22Rv1 (cell line): ENCODE results near the gene BAX.

ENCODE experiments used
- H3K27ac ChIP-seq: fragments of 450-650 bp; 2 replicates; pipeline ENCODE4 v1.5.1; 2017
- CTCF ChIP-seq: fragments of 450-650 bp; IDR thresholded peaks from 2 replicates; pipeline ENCODE4 v1.5.1; 2017; ENCODE audit warnings: mild to moderate bottlenecking
- ZFX ChIP-seq: fragments of 450-650 bp; IDR thresholded peaks from 2 replicates; pipeline ENCODE4 v1.6.1; 2017; ENCODE audit warnings: antibody characterized with exemption, borderline replicate concordance

The BAX gene

DNA sequence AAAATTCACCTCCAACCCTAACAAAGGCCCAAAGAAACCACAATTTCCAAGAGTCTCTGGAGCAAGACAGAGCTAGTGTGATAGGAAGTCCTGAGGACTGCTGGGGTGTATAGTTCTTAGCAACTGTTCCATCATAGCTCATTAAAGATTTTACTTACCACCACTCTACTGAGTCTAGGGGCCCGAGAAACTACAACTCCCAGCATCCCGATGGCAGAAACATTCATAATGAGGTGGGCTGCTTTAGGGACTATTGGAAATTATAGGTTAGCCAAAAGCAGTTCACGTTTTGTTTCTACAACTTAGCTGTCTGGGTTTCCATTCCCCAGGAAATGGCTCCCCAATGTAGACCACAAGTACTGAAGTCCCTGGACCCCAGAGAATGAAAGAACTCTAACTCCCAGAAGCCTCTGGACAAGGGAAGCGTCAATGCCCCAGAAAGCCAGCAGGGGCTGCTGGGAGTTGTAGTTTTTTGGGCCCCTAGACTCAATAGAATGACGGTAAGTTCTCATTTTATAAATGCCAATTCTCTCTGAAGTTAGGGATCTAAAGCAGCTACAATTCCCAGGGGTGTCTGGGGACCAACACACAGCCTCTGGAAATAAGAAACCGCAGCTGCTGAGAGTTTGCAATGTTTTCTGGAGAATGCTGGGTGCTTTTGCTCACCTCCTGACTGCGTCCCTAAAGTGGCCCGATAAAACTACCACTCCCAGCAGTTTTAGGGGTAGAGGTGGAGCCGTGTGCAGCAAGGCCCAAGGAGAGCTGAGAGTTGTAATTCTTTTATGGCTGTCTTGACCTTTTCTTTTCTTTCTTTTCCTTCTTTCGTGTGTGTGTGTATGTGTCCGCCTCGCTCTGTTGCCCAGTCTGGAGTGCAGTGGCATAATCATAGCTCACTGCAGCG lies 21.5 kb downstream of the BAX start:
- no peak overlapping the region for H3K27ac ChIP-seq
- TF ChIP-seq CTCF (no peak), ZFX (no peak)

GRCh38 chr19:48977061-48977460 lies 22.4 kb downstream of the BAX start:
- TF ChIP-seq CTCF (no peak), ZFX (no peak)
- H3K27ac ChIP-seq = no peak overlapping the region

DNA sequence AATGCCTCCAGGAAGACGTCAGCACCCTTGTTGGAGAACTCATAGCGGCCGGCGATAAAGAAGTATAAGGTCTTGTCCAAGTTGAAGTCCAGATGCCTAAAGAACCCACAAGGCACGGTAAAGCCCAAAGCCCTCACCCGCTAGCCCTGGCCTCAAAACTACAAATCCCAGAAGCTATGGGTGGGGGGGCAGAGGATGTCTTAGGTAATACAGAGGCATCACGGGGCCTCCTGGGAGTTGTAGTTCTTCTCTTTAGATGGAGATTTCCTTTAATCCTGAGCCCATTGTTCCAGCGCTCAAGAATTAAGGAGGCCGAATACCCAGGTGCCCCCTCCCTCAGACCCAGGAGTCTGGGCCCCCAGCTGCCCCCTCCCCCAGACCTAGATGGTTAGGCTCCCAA lies 27.6 kb downstream of the BAX start:
- TF ChIP-seq ZFX (no peak), CTCF (no peak)
- H3K27ac ChIP-seq = no peak overlapping the region

DNA sequence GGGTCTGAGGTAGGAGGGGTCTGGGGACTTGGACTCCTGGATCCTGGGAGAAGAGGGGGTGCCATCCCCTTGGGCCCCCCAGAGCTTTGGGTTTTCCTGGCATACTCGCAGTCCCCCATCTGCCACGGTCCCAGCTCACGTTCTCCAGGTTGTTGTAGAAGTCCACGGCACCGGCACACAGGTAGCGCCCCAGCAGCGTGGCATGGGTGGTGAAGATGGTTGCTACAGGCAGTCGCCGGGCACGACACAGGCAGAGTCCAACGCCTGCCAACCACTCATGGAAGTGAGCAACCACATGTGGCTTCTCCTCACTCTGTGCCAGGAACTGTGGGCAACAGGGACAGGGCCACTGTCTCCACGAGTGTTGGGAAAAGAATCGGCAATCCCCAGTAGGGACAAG lies 31.0 kb downstream of the BAX start:
- no peak for TF ChIP-seq CTCF
- no peak for TF ChIP-seq ZFX
- no peak overlapping the region for H3K27ac ChIP-seq

DNA sequence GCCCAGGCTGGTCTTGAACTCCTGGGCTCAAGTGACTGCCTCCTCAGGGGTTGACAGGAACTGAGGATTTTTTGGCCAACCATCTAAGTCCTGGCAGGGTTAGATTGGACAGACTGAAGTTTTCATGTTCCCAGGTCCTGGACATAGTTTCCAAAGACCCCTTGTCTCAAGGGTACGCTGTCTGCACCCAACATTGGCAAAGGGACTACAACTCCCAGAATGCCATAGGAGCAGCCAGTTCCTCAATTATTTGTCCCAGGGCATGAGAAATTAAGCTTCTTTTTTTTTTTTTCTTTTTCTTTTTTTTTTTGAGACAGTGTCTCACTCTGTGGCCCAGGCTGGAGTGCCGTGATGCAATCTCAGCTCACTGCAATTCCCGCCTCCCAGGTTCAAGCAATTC lies 31.5 kb downstream of the BAX start:
- no peak overlapping the region for H3K27ac ChIP-seq
- TF ChIP-seq ZFX (no peak), CTCF (no peak)

DNA sequence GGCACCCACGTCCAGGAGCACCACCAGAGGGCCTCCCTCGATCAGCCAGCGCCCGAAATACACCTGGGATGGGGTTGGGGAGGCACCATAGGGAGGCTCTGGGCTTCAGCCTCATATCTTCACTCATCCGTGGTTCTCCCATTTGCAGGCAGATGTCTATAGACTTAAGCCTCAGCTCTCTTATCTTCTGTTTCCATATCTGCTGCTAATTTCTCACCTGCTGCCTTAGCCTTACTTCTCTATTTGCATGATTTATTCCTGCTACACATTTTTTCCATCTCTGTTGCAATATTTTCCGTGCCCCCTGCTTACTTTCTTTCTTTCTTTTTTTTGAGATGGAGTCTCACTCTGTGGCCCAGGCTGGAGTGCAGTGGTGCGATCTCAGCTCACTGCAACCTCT lies 32.6 kb downstream of the BAX start:
- H3K27ac ChIP-seq = no peak overlapping the region
- TF ChIP-seq ZFX (no peak), CTCF (no peak)

DNA sequence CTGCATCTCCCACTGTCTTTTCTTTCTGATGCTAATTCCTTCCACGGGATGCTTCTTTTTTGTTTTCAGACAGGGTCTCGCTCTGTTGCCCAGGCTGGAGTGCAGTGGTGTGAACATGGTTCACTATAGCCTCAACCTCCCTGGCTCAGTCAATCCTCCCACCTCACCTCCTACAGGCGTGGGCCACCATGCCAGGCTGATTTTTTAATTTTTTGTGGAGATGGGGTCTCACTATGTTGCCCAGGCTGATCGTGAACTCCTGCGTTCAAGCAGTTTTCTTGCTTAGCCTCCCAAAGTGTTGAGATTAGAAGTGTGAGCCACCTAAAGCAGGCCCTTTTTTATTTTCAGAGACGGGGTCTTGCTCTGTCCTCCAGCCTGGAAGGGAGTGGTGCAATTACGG lies 33.6 kb downstream of the BAX start:
- TF ChIP-seq CTCF = no peak
- TF ChIP-seq ZFX = no peak
- no peak overlapping the region for H3K27ac ChIP-seq
